ENCODE data around the gene SLC35F1.

SLC35F1 gene

GRCh38 chr6:118122161-118122725, 215.2 kb downstream of the SLC35F1 start:
- H3K4me2 ChIP-seq (ENCODE audit: low read length) = no peak overlapping the region
- no peak overlapping the region for H3K4me3 ChIP-seq (ENCODE audit: low read depth, low read length)
- no peaks in the 10 kb centered on the region for H3K79me2 ChIP-seq
- no peak for TF ChIP-seq CTCF (IDR thresholded peaks at IDR 0.05)
- no peak overlapping the region for H3K9ac ChIP-seq
- H3K36me3 ChIP-seq (ENCODE audit: control insufficient read depth, insufficient read depth, low read length) = no peaks in the 10 kb centered on the region
- H3K9me3 ChIP-seq (ENCODE audit: control insufficient read depth, low read length) = peaks cover 2% of the 10 kb centered on the region
- no peak overlapping the region for H2AFZ ChIP-seq
- H3K27me3 ChIP-seq (ENCODE audit: control insufficient read depth, insufficient read depth, low read length) = no peaks in the 10 kb centered on the region
- H3K27ac ChIP-seq = no peak overlapping the region
- H3K4me1 ChIP-seq = no peaks in the 10 kb centered on the region

GRCh38 chr6:118122801-118123200, 215.7 kb downstream of the SLC35F1 start:
- H3K4me3 ChIP-seq (ENCODE audit: low read depth, low read length) = no peak overlapping the region
- no peak overlapping the region for H3K4me2 ChIP-seq (ENCODE audit: low read length)
- peaks cover 2% of the 10 kb centered on the region for H3K9me3 ChIP-seq (ENCODE audit: control insufficient read depth, low read length)
- no peak overlapping the region for H3K9ac ChIP-seq
- H2AFZ ChIP-seq = no peak overlapping the region
- H3K79me2 ChIP-seq = no peaks in the 10 kb centered on the region
- H3K4me1 ChIP-seq = no peaks in the 10 kb centered on the region
- no peaks in the 10 kb centered on the region for H3K27me3 ChIP-seq (ENCODE audit: control insufficient read depth, insufficient read depth, low read length)
- no peaks in the 10 kb centered on the region for H3K36me3 ChIP-seq (ENCODE audit: control insufficient read depth, insufficient read depth, low read length)
- no peak overlapping the region for H3K27ac ChIP-seq
- no peak for TF ChIP-seq CTCF (IDR thresholded peaks at IDR 0.05)

GRCh38 chr6:118123503-118124037, 216.5 kb downstream of the SLC35F1 start:
- no peaks in the 10 kb centered on the region for H3K79me2 ChIP-seq
- no peak for TF ChIP-seq CTCF (IDR thresholded peaks at IDR 0.05)

GRCh38 chr6:118124851-118125250, 217.8 kb downstream of the SLC35F1 start:
- Histone ChIP-seq H3K27ac (no peak overlapping the region), H3K4me3 (ENCODE audit: low read depth, low read length) (no peak overlapping the region), H3K79me2 (no peaks in the 10 kb centered on the region), H3K27me3 (ENCODE audit: control insufficient read depth, insufficient read depth, low read length) (no peaks in the 10 kb centered on the region), H3K4me2 (ENCODE audit: low read length) (no peak overlapping the region), H2AFZ (no peak overlapping the region), H3K9ac (no peak overlapping the region), H3K36me3 (ENCODE audit: control insufficient read depth, insufficient read depth, low read length) (no peaks in the 10 kb centered on the region), H3K4me1 (no peaks in the 10 kb centered on the region), H3K9me3 (ENCODE audit: control insufficient read depth, low read length) (peaks cover 2% of the 10 kb centered on the region)
- TF ChIP-seq CTCF (IDR thresholded peaks at IDR 0.05) = no peak

More at GRCh38 chr6:118123503-118124037, 216.5 kb downstream of the SLC35F1 start:
- Histone ChIP-seq H3K4me3 (ENCODE audit: low read depth, low read length) (no peak overlapping the region), H3K9ac (no peak overlapping the region), H3K36me3 (ENCODE audit: control insufficient read depth, insufficient read depth, low read length) (no peaks in the 10 kb centered on the region), H3K4me2 (ENCODE audit: low read length) (no peak overlapping the region), H3K27me3 (ENCODE audit: control insufficient read depth, insufficient read depth, low read length) (no peaks in the 10 kb centered on the region), H3K27ac (no peak overlapping the region), H3K9me3 (ENCODE audit: control insufficient read depth, low read length) (peaks cover 2% of the 10 kb centered on the region), H2AFZ (no peak overlapping the region), H3K4me1 (no peaks in the 10 kb centered on the region)

- no peak overlapping the region for H2AFZ ChIP-seq
- H3K27me3 ChIP-seq (ENCODE audit: control insufficient read depth, insufficient read depth, low read length) = no peaks in the 10 kb centered on the region
- no peaks in the 10 kb centered on the region for H3K4me1 ChIP-seq
- H3K36me3 ChIP-seq (ENCODE audit: control insufficient read depth, insufficient read depth, low read length) = no peaks in the 10 kb centered on the region
- no peaks in the 10 kb centered on the region for H3K79me2 ChIP-seq
- no peak overlapping the region for H3K4me2 ChIP-seq (ENCODE audit: low read length)
- H3K9ac ChIP-seq = no peak overlapping the region
- no peak for TF ChIP-seq CTCF (IDR thresholded peaks at IDR 0.05)
- H3K27ac ChIP-seq = no peak overlapping the region
- H3K4me3 ChIP-seq (ENCODE audit: low read depth, low read length) = no peak overlapping the region
- no peaks in the 10 kb centered on the region for H3K9me3 ChIP-seq (ENCODE audit: control insufficient read depth, low read length)
Observed at GRCh38 chr6:118128755-118129154, 221.7 kb downstream of the SLC35F1 start.
